ENCODE data around the gene PROKR2.

GRCh38 chr20:5349448-5349847, 32.7 kb upstream of the PROKR2 start:
- TF ChIP-seq TSHZ2 (CRISPR knock-in tag; IDR thresholded peaks at IDR 0.05) = no peak
- TF ChIP-seq PATZ1 (CRISPR knock-in tag; IDR thresholded peaks at IDR 0.05; ENCODE audit: borderline replicate concordance) = no peak
- TF ChIP-seq CREB5 (CRISPR knock-in tag; IDR thresholded peaks at IDR 0.05; ENCODE audit: low read depth) = no peak
- no peak for TF ChIP-seq ZNF70 (CRISPR knock-in tag; IDR thresholded peaks at IDR 0.05)
- no peak for TF ChIP-seq SNAI2 (CRISPR knock-in tag; IDR thresholded peaks at IDR 0.05)

All from SK-N-SH treated with all-trans-retinoic acid at 6 μM for 48 hours (cell line).